Right lobe of liver (tissue), 4 donors: ENCODE measurements around the gene B3GAT1.

ENCODE experiments used
- POLR2A ChIP-seq: fragments of 450-650 bp; IDR thresholded peaks from one replicate; pipeline ENCODE4 v1.6.1; 2017; ENCODE audit warnings: antibody characterized with exemption, mild to moderate bottlenecking
- TF ChIP-seq, protein P1 (sequence below), 4 donors: fragments of 200-600 bp in 3 of 4; fragments of 450-650 bp in 1 of 4; IDR thresholded peaks; one replicate each; pipeline versions ENCODE4 v1.5.1 to v1.8.0; 2016 to 2022; ENCODE audit warnings: antibody characterized with exemption in 4 of 4, mild to moderate bottlenecking in 2 of 4
- donor health status: DM: no; HTN: no; CAD: no.
- donor health status: DM: no; HTN: no; CAD: no.
- donor health status: DM: no; HTN: yes; CAD: no.

- no peak for TF ChIP-seq POLR2A
- TF ChIP-seq, protein P1, sequence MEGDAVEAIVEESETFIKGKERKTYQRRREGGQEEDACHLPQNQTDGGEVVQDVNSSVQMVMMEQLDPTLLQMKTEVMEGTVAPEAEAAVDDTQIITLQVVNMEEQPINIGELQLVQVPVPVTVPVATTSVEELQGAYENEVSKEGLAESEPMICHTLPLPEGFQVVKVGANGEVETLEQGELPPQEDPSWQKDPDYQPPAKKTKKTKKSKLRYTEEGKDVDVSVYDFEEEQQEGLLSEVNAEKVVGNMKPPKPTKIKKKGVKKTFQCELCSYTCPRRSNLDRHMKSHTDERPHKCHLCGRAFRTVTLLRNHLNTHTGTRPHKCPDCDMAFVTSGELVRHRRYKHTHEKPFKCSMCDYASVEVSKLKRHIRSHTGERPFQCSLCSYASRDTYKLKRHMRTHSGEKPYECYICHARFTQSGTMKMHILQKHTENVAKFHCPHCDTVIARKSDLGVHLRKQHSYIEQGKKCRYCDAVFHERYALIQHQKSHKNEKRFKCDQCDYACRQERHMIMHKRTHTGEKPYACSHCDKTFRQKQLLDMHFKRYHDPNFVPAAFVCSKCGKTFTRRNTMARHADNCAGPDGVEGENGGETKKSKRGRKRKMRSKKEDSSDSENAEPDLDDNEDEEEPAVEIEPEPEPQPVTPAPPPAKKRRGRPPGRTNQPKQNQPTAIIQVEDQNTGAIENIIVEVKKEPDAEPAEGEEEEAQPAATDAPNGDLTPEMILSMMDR (IDR thresholded peaks at IDR 0.05): no peak
These were observed 55.1 kb downstream of the B3GAT1 start for GRCh38 chr11:134356656-134357544.
